Inflammatory macrophage (primary cell): ENCODE data around the gene RPH3AL.
"Not testable (repeated sequence)": the region's sequence is repeated elsewhere in the genome, so short reads cannot be mapped to it uniquely, and the experiment has no call there.

Experiments
- DNase-seq, 2 donors: peaks; one replicate each; pipeline ENCODE4 v3.0.0-alpha.2; 2020 to 2022

The RPH3AL gene

DNA sequence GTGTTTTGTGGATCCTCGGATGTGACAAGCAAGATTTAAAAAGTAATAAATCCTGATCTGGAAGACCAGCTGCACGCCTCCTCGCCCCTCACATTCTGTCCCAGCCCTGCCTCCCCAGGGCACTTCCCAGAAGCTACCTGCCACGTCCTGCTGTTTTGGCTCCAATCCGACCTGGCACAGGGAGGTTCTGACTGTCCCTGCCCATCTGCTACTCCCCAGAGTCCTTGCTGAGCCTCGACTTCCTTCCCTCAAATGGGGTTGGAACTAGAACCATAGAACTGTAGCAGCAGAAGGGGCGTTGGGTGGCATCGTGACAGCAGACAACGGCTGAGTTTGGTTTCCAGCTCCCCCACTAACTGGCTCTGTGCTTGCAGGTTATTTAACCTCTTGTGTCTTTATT lies 71.7 kb downstream of the RPH3AL start:
- DNase-seq = no peak

- no peak for DNase-seq
Observed at GRCh38 chr17:280216-280615, 72.4 kb downstream of the RPH3AL start.

GRCh38 chr17:279776-280175 lies 72.8 kb downstream of the RPH3AL start:
- DNase-seq = no peak

- DNase-seq = no peak
Observed at GRCh38 chr17:279331-279730, 73.3 kb downstream of the RPH3AL start.

- no peak for DNase-seq
Observed at GRCh38 chr17:278676-279059, 73.9 kb downstream of the RPH3AL start.

GRCh38 chr17:278055-278675 lies 74.4 kb downstream of the RPH3AL start:
- no peak for DNase-seq

GRCh38 chr17:274902-275301 lies 77.7 kb downstream of the RPH3AL start:
- no peak for DNase-seq

DNA sequence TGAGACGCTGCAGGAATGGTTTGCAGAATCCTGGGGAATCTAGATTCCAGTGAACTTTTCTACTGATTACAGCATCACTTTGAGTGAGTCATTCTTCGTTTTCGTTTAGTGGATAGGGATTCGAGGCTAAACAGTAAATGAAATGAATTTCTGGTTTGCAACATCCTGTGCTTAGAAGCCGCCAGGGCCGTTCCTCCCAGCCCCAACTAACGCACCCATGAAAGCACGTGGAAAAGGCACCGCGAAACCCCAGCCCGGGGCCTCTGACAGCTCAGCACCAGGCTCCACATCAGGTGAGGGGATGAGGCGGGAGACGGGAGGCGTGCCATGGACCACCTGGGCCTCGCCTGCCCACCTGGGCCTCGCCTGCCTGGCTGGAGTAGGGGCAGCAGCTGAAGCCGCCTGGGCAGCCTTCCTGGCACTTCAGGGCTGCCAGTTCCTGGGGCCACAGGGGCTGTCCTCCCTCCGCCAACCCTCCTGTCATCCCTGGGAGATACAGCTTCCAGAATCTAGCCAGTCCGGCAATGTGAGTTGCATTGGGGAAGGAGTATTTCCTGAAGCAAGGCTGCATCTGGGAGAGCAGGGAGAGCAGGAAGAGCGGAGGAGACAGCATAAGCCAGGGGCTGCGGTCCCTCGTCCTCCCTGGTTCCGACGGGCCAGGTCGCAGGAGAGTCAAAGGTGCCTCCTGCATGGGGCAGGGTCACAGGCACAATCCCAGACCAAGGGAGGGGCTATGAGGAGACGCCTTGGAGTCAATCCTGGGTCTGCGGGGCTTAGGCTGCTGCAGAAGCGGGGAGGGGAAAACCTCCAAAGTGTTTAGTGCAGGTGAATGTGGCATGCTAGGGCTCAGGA lies 78.4 kb downstream of the RPH3AL start:
- no peak for DNase-seq

GRCh38 chr17:272856-273255 lies 79.8 kb downstream of the RPH3AL start:
- not testable (repeated sequence) for DNase-seq

GRCh38 chr17:271928-272623 lies 80.5 kb downstream of the RPH3AL start:
- not testable (repeated sequence) for DNase-seq

DNA sequence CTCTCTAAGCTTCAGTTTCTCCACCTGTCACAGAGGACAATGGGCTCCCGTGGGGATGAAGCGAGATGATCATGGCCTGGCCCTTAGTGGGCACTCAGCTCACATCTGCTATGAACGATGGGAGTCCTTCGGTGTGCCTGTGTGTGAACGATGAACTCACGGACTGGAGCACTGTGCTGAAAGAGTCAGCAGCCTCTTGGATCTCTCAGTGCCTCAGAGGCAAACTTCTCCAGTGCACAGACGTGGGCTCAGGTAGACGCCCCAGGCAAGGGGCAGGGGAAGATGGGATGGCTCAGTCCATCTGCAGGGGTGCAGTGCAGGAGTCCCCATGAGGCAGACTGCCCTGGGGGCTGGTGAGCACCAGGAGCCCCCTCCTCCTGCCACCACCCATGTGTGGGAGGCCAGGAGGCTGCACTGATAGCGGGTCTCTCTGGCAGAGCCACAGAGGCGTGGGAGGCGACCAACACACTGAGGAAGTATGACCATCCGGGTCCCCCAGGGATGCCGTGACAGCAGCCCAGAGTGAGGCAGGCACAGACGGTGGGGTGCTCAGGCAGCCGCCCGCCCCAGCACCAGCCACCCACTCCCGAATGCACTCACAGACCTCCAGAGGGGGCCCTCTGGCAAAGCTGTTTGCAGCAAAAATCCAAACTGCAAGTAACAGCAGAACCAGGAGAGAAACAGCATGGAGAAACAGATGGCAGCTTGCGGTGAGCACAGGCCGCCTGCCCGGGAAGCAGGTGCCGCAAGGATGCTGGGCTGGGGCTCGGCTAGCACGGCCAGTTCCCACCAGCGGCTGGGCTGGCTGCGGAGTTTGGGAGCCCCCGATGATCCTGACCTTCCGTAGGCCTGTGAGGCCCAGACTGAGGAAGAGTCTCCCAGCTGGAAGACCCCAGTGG lies 82.7 kb downstream of the RPH3AL start:
- DNase-seq = no peak

GRCh38 chr17:266701-267667 lies 85.6 kb downstream of the RPH3AL start:
- no peak for DNase-seq

- DNase-seq = no peak
Observed at GRCh38 chr17:266219-266618, 86.4 kb downstream of the RPH3AL start.

DNA sequence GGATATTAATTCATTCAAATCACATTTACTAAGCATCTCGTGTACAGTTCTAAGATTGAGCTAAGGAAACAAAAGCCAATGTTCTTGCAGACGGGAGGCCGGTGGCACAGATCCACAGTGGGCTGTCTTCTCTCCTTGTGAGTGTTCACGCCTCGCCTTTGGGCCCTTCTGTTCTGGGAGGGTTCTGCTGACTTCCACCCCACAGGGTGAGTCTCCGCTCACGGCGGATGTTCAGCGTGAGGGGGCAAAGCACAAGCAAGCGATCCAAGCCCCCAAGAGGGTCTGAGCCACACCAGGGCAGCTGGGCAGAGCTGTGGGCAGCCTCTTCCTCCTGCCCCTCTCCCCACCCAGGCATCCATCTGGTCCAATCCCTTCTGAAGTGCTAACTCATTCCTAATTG lies 86.9 kb downstream of the RPH3AL start:
- no peak for DNase-seq

DNA sequence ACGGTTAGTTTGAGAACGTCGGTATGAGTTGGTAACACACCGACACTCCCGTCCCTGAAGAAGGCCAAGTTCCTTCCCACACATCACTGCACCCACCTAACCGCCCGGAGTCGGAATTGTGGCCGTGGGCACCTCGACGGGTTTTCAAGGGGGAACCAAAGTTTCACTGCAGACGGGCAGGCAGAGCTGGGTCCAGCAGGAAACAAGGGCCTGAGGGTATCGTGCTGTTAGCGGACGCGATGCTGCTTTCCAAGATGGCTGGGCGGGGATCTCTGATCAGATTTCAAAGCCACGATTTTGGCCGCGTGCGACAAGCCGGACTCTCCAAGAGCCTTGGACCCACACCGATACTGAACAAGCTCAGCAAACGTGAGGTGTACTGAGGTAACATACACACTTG lies 88.8 kb downstream of the RPH3AL start:
- DNase-seq = no peak

DNA sequence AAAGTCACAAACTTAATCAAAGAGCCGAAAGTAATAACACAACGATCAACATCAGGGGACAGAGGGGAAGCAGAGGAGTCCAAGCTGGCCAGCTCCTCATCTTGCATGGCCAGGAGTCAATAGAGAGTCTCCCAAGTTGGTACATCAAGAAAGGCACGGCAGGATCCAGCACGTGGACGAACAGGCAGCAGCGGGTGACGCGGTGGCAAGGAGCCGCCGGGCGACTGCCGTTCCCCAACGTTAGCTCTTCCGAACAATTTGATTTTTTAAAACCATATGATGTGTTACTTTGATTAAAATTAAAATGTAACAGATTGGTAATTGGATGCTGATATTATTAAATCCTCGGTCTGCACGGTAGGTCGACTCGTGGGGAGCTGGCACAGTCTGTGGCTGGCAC lies 89.3 kb downstream of the RPH3AL start:
- no peak for DNase-seq

DNA sequence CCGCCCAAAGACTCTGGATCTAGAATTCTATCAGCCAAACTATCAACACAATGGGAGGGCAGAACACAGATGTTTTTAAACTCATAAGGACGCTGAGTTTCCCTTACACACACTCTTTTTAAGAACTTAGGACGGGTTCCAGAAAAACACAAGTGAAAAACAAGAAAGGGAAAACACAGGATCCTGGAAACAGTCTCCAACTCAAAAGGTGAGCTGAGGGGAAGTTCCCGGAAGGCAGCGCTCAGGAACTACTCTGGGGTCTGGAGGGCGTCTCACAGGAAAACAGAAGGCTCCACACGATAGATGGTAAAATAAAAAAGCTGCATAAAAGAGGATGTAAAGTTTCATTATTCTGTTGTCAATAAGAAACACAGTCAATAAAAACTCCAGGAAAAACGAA lies 91.0 kb downstream of the RPH3AL start:
- DNase-seq = no peak

GRCh38 chr17:260944-261343 lies 91.7 kb downstream of the RPH3AL start:
- no peak for DNase-seq

- no peak for DNase-seq
Observed at GRCh38 chr17:260031-260791, 92.4 kb downstream of the RPH3AL start.

DNA sequence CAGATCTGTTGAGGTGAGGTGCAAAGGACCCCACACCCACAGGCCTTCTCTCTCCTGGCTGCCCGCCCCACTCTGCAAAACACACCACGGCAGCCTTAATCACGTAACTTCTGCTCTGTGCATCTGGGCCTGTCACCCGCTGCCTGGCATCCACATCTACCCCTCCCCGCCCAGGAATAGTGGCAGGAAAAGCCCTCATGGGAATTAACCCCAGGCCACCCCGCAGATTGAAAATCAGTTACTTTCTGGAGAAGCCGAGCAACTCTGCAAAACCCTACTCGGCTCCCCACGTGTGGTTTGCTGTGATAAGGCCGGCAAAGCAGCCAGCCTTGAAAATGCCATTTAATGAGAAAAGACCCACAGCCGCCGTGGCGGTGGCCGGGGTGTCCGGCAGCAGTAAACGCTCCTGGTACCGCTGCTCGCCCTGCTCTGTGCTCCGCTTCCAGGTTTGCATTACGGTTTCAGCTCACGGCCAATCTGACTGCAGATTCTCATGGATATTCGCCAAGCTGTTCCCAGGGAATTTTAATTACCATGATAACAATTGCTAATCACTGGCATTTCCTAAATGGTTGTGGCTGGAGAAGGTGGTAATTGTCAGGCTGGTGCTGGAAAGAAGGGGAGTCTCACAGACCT lies 93.1 kb downstream of the RPH3AL start:
- no peak for DNase-seq
